MG63 (cell line): ENCODE measurements around the gene TOB1. TPM values are rescaled to one million over a fixed set of nuclear protein-coding genes. Genes with fewer than 3 reads are reported as not detected.
"Not testable (repeated sequence)": the region's sequence is repeated elsewhere in the genome, so short reads cannot be mapped to it uniquely, and the experiment has no call there.

Experiments used
- DNase-seq: peaks from one replicate; pipeline ENCODE4 v3.0.0-alpha.2; 2020
- H3K27me3 ChIP-seq: fragments of 250-450 bp; sonication (Bioruptor Pico); 2 replicates; pipeline ENCODE4 v1.5.1; 2020; ENCODE audit warnings: mild to moderate bottlenecking, moderate library complexity
- H3K36me3 ChIP-seq: fragments of 250-450 bp; sonication (Bioruptor Pico); 2 replicates; pipeline ENCODE4 v1.5.1; 2020; ENCODE audit warnings: mild to moderate bottlenecking, moderate library complexity
- H3K4me3 ChIP-seq: fragments of 250-450 bp; sonication (Bioruptor Pico); 2 replicates; pipeline ENCODE4 v1.5.1; 2020; ENCODE audit warnings: mild to moderate bottlenecking, moderate library complexity
- H3K9me3 ChIP-seq: fragments of 250-450 bp; sonication (Bioruptor Pico); 2 replicates; pipeline ENCODE4 v1.5.1; 2020; ENCODE audit warnings: mild to moderate bottlenecking, moderate library complexity
- total RNA-seq: library from RNA; depleted of rRNA; stranded (reverse); fragments of >200 nt; shearing (Covaris generic); gene quantifications from 2 replicates; pipeline ENCODE4 v1.2.3, GENCODE V29; 2014; ENCODE audit warnings: low replicate concordance

TOB1 gene
- total RNA-seq, 1 experiment from 2014 or later, result 16.0 TPM

DNA sequence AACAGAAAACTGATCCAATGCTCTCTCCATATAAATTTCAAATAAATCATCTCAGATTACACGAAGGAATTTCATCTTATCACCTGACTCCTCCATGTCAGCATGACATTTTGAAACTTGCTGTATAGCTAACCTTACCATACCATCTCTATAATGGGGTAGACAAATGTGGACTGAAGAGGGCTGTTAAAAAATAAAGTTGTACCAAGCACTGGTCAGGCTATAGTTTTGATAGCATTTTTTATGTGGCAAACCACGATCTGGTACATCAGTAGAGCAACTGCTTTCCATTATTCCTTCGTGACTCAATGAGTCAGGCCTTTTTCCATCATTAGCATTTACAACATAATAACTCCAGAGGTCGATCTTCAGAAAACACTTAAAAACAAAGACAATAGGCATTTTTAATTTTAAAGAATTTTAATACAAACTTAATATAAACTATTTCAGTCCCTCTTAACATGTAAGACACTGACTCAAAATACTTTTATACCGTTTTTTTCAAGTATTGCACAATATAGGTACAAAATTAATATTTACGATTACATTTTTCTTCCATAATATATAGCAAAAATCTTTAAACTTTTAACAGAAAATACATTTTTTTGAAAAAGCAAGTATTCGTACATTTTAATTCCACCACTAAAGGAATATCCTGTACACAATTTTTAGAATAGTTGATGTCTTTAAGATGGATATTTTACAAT lies 4.2 kb downstream of the TOB1 start:
- Histone ChIP-seq H3K4me3 (no peak overlapping the region), H3K9me3 (no peaks in the 10 kb centered on the region), H3K36me3 (peaks cover 35% of the 10 kb centered on the region), H3K27me3 (no peaks in the 10 kb centered on the region)
- no peak for DNase-seq

- Histone ChIP-seq H3K27me3 (no peaks in the 10 kb centered on the region), H3K9me3 (no peaks in the 10 kb centered on the region), H3K36me3 (peaks cover 35% of the 10 kb centered on the region), H3K4me3 (no peak overlapping the region)
- no peak for DNase-seq
These were observed 4.8 kb downstream of the TOB1 start for GRCh38 chr17:50861334-50861676.

DNA sequence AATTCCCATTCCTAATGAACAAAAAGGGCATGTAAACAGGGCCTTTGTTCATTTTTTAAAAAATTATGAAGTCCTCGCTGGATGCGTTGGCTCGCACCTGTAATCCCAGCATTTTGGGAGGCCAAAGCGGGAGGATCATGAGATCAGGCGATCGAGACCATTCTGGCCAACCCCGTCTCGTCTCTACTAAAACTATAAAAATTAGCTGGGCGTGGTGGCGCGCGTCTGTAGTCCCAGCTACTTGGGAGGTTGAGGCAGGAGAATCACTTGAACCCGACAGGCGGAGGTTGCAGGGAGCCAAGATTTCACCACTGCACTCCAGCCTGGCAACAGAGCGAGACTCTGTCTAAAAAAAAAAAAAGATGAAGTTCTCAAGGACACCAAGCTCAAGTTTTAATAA lies 6.4 kb downstream of the TOB1 start:
- H3K27me3 ChIP-seq, DNase-seq, H3K9me3 ChIP-seq, H3K4me3 ChIP-seq: not testable (repeated sequence)
- H3K36me3 ChIP-seq, result peaks cover 35% of the 10 kb centered on the region

DNA sequence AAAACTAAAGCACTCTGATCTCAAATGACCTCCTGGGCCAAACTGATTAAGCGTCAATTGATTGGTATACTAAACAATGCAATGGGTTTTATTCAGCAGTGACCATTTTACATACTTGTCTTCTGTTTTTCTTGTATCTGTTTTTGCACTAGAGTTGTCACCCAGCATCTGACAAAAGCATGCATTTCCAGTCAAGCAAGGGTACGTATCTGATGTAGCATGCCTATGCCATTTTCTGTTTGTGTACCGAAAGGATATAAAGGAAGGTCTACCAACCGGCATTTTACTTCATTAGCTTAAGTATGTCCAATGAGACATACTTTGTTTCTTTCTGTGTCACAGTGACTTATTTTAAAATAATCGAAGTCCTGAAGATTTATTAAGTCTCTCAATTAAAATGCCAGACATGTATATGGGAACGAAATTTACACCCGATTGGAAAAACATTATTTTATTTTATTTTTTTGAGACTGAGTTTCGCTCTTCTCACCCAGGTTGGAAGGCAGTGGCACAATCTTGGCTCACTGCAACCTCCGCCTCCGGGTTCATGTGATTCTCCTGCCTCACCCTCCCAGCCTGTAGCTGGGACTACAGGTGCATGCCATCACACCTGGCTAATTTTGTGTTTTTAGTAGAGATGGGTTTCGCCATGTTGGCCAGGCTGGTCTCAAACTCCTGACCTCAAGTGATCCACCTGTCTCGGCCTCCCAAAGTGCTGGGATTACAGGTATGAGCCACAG lies 7.5 kb downstream of the TOB1 start:
- Histone ChIP-seq H3K9me3 (no peaks in the 10 kb centered on the region), H3K36me3 (peaks cover 25% of the 10 kb centered on the region), H3K4me3 (no peak overlapping the region), H3K27me3 (no peaks in the 10 kb centered on the region)
- no peak for DNase-seq

- no peak overlapping the region for H3K4me3 ChIP-seq
These were observed 9.7 kb downstream of the TOB1 start for GRCh38 chr17:50856431-50856830.

DNA sequence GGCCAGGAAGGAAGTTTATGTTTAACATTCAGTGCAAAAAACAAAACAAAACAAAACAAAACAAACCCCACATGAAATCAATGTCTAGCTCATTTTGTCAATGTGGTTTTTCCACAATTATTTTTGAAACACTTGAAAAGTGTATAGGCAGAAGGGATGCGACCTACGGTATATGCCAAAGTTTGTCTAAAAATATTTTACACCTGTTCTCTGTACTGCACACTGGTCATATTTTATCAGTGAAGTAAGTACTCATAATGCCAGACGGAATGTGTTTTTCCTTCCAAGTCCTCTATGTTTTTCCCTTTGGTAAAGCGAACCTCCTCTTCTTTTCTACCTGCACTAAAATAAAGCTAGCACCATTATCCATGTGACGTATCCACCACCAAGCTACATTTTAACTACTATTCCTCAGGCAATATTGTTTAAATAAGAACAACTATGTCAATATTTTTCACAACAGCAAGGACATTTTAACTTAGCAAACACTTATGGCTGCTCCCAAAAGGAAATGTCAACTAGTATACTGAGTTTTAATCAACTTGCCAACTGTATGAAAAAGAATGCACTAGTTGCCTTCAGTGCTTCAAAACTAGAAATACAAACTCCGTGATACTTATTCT lies 10.3 kb downstream of the TOB1 start:
- no peak overlapping the region for H3K4me3 ChIP-seq
- no peaks in the 10 kb centered on the region for H3K9me3 ChIP-seq
- no peak for DNase-seq
- no peaks in the 10 kb centered on the region; the same call in 1 of the 2 replicates for H3K36me3 ChIP-seq
- 0 out of 2 replicates have a peak, but pooled peaks cover 5% of the 10 kb centered on the region for H3K27me3 ChIP-seq

More at GRCh38 chr17:50856431-50856830, 9.7 kb downstream of the TOB1 start:
- Histone ChIP-seq H3K9me3 (no peaks in the 10 kb centered on the region), H3K27me3 (0 out of 2 replicates have a peak, but pooled peaks cover 5% of the 10 kb centered on the region), H3K36me3 (peaks cover 6% of the 10 kb centered on the region; the same call in 1 of the 2 replicates)
- no peak for DNase-seq

GRCh38 chr17:50853781-50854180 lies 12.4 kb downstream of the TOB1 start:
- no peak overlapping the region for H3K4me3 ChIP-seq
- H3K27me3 ChIP-seq, result 0 out of 2 replicates have a peak, but pooled peaks cover 5% of the 10 kb centered on the region
- H3K36me3 ChIP-seq, result no peaks in the 10 kb centered on the region
- no peak for DNase-seq
- H3K9me3 ChIP-seq, result no peaks in the 10 kb centered on the region

DNA sequence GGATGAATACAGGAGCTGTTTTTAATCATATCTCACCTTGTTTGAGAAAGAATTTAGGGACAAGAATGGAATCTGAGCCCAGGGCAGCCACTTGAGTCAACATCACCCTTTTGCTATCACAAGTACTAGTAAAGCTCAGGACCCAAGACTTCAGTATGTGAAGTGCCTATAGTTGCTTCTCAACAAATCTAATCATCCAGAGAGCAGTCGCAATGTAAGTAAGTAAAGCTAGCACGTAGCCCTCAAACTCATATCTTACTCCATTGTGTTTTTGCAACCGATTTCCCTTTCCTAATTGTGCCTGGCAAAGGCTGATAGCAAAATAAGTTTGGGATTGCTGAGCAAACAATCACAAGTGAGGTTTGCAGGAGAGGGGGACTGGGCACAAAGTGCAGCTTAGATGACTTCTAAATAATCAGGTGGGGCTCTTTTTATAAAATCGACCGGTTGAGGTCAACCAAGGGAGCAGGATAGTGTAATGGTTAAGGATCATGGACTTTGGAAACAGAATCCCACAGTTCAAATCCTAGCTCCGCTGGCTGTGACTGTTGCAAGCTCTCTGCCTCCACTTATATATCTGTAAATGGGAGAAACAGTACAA lies 13.0 kb downstream of the TOB1 start:
- no peak for DNase-seq
- Histone ChIP-seq H3K4me3 (no peak overlapping the region), H3K36me3 (no peaks in the 10 kb centered on the region), H3K9me3 (no peaks in the 10 kb centered on the region), H3K27me3 (0 out of 2 replicates have a peak, but pooled peaks cover 5% of the 10 kb centered on the region)

GRCh38 chr17:50850640-50851039 lies 15.5 kb downstream of the TOB1 start:
- no peaks in the 10 kb centered on the region for H3K36me3 ChIP-seq
- no peak overlapping the region for H3K4me3 ChIP-seq
- DNase-seq, result no peak
- no peaks in the 10 kb centered on the region for H3K9me3 ChIP-seq
- H3K27me3 ChIP-seq, result 0 out of 2 replicates have a peak, but pooled peaks cover 5% of the 10 kb centered on the region

- H3K4me3 ChIP-seq, result no peak overlapping the region
- no peak for DNase-seq
- 0 out of 2 replicates have a peak, but pooled peaks cover 5% of the 10 kb centered on the region for H3K27me3 ChIP-seq
- H3K9me3 ChIP-seq, result no peaks in the 10 kb centered on the region
- no peaks in the 10 kb centered on the region for H3K36me3 ChIP-seq
These were observed 17.4 kb downstream of the TOB1 start for GRCh38 chr17:50848711-50849110.

DNA sequence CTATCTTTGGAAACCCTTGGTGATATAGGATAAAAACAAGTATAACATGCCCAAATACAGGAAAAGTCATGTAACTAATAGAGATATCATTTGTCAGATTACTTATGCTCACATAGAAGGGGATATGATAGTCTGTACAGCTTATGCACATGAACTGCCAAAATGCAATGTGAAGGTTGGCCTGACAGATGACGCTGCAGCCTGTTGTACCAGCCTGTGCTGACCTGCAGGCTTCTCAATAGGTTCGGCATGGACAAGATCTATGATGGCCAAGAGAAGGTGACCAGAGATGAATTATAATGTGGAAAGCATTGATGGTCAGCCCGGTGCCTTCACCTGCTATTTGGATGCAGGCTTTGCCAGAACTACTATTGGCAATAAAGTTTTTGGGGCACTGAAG lies 18.1 kb downstream of the TOB1 start:
- Histone ChIP-seq H3K27me3 (0 out of 2 replicates have a peak, but pooled peaks cover 2% of the 10 kb centered on the region), H3K9me3 (no peaks in the 10 kb centered on the region), H3K4me3 (no peak overlapping the region), H3K36me3 (no peaks in the 10 kb centered on the region)
- DNase-seq, result no peak

GRCh38 chr17:50847566-50847965 lies 18.6 kb downstream of the TOB1 start:
- no peaks in the 10 kb centered on the region for H3K36me3 ChIP-seq
- DNase-seq, result no peak
- H3K27me3 ChIP-seq, result no peaks in the 10 kb centered on the region
- no peak overlapping the region for H3K4me3 ChIP-seq
- H3K9me3 ChIP-seq, result no peaks in the 10 kb centered on the region

DNA sequence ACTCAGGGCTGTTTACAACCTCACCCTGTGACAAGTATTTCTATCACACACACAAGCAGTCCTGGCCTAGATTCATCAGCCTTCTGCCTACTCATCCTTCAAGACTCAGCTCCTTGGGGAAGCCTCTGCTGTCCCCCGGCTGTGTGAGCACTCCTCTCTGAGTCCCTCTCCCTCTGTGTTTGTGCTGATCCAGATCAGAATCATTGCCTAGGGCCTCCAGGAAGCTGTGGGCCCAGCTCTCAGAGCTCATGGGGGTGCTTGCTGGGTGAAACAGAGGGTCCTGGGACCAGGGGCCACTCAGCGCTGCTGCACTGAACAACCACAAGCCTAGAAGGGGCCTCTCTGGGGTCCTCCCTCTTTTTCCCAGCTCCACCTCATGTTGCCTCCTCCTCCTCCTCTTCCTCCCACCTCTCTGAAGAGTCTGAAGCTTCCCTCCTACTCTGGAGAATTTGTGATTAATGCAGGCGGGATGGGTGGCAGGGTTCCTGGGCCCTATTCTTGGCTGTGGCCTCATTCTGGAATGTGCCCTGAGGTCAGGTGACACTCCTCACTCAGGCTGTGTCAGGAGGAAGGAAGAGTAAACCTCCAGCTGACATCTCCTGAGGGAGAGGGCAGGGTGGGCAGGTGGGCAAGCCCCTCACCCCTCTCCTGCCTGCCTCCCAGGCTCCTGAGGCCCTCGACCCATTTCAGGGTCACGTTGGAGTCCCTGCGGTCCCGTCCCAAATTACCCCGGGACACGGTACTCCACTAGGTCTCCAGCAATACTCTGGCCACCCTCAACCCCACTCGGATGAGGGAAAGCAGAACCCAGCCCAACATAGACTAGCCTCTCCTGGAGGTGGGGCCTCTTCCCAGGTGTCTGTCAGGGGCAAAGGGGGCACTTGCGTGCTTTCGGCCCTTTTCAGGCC lies 20.7 kb downstream of the TOB1 start:
- Histone ChIP-seq H3K27me3 (no peaks in the 10 kb centered on the region), H3K36me3 (no peaks in the 10 kb centered on the region), H3K9me3 (no peaks in the 10 kb centered on the region), H3K4me3 (no peak overlapping the region)
- DNase-seq, result peak; percentile 39

DNA sequence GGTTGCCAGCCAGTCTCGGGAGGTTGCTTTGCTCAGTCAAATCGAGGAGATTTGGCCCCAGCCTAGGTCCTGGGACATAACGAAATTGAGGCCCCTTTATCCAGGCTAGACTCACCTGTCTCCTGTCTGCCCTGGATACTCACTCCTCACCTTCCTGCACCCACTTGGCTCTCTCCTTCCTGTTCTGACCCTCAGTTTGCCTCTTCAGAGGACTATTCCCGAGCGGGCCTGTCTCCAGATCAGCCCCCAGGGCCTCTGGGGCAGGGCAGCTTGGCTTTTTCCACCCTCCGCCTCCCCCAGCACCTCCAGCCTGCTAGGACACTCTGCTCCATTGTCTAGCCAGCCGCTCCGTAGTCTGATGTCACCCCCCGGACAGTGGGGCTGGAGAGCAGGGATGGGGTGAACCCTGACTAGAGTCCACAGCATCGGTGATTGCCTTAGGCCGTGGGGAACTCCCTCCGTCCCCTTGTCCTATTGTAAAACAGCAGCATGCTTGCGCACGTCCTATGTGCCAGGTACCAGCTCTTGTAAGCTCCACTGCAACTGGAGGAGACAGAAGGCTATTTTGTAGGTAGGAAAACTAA lies 21.9 kb downstream of the TOB1 start:
- no peak for DNase-seq
- Histone ChIP-seq H3K9me3 (no peaks in the 10 kb centered on the region), H3K36me3 (no peaks in the 10 kb centered on the region), H3K4me3 (no peak overlapping the region), H3K27me3 (no peaks in the 10 kb centered on the region)

GRCh38 chr17:50843150-50843905 lies 22.8 kb downstream of the TOB1 start:
- no peak for DNase-seq
- no peaks in the 10 kb centered on the region for H3K36me3 ChIP-seq
- no peak overlapping the region for H3K4me3 ChIP-seq
- H3K9me3 ChIP-seq, result no peaks in the 10 kb centered on the region
- no peaks in the 10 kb centered on the region for H3K27me3 ChIP-seq
